Prostate gland (tissue), 2 donors: ENCODE data around the gene SLC25A27.

Source experiments
- CTCF ChIP-seq, 4 experiments: fragments of 200-600 bp in 2 of 4; fragments of 450-650 bp in 2 of 4; sonication (generic) in 2 of 4; IDR thresholded peaks; 1 replicate in 3 of 4; 2 replicates in 1 of 4; pipeline ENCODE4 v1.5.1; 2016 to 2019; ENCODE audit warnings: antibody characterized with exemption in 4 of 4, mild to moderate bottlenecking in 2 of 4, moderate library complexity in 2 of 4
- POLR2A ChIP-seq: fragments of 450-650 bp; IDR thresholded peaks from one replicate; pipeline ENCODE4 v1.6.1; 2016; ENCODE audit warnings: antibody characterized with exemption, mild to moderate bottlenecking

- TF ChIP-seq CTCF (IDR thresholded peaks at IDR 0.05) (no peak), POLR2A (no peak)
Observed at GRCh38 chr6:46653439-46654195, 842 bp downstream of the SLC25A27 start.
